Measurements from ENCODE around the gene ARHGEF11. TPM values are rescaled to one million over a fixed set of nuclear protein-coding genes. Genes with fewer than 3 reads are reported as not detected.
A peak's percentile ranks its signal among the peaks of the same experiment; 100 is the strongest.

Gene ARHGEF11
- total RNA-seq, 1 donor from 2014 or later: 29.9 TPM

DNA sequence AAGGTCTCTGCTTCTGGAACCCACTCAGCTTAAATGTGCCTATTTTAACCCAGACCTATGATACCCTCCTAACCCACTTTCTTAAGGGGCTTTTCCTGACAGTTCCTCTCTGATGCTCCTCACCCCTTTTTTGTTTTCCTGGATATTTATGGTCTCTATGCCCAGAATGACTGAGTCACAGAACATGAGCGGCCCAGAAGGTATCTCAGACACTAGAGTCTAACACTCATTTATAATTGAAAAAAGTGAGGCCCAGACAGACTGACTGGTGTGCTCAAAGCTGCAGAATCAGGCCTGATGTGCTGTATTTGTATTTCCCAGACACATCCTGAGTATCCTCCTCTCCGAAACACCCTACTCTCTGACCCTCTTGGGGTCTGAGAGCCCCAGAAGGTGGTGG lies 81.1 kb downstream of the ARHGEF11 start:
- DNase-seq (no peak), ATAC-seq (ENCODE audit: poor library complexity) (no peak)
- intact Hi-C loops (cut with DNase I): no loop called here

DNA sequence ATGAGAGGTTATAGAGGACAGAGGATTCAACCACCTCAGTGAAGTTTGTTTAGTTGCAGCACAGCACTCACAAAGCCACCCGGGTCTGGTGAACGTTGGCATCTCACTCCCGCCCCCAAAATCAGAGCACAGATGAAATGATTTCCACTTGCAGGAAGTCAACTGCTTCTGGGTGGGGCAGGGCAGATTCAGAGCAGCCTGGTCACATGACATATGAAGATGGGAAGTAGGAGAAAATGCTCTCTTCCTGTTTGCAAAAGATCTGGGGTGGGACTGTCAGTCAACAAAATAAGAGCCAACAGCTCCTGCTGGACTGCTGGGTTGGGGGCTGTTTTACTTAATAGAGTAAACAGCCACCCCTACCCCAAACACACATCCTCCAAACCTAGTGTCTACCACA lies 81.9 kb downstream of the ARHGEF11 start:
- peak; percentile 53 for ATAC-seq (ENCODE audit: poor library complexity)
- no peak for DNase-seq
- intact Hi-C loops (cut with DNase I): no loop called here

DNA sequence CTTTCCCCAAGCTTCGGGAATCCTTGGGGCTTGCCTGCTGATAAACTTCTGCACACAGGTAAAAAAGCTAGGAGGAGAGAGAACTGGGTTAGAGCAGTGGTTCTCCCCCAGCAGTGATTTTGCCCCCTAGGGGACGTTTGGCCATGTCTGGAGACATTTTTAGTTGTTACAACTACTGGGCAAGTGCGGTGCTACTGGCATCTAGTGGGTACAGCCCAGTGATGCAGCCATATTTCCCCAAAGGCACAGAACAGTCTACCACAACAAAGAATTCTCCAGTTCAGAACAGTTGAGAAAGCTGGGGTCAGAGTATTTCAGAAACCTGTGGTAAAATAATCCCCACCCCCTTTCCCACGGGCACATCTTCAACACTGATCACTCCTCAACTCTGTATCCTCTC lies 83.8 kb downstream of the ARHGEF11 start:
- intact Hi-C loops (cut with DNase I): no loop called here

DNA sequence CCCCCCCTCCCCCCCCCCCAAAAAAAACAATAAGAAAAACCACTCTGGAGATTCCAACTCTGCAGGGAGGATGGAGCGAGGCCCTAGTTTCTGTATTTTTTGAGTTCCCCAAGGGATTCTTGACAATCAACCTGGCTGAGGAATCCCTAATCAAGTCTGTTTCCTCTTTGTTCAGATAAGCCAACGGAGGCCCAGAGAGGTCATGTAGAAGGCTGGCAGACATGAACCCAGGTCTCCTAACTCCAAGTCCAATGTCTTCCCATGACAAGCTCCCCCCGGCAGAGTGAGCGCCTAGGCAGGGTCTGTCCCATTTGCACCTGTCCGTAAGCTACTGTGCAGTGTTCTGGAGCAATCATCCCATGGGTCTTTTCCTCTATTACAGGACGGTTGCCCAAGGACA lies 85.6 kb downstream of the ARHGEF11 start:
- intact Hi-C loops (cut with DNase I): no loop called here
- DNase-seq (no peak), ATAC-seq (ENCODE audit: poor library complexity) (no peak)

More for the DNA sequence above, 83.8 kb downstream of the ARHGEF11 start:
- ATAC-seq (ENCODE audit: poor library complexity) (no peak), DNase-seq (no peak)

DNA sequence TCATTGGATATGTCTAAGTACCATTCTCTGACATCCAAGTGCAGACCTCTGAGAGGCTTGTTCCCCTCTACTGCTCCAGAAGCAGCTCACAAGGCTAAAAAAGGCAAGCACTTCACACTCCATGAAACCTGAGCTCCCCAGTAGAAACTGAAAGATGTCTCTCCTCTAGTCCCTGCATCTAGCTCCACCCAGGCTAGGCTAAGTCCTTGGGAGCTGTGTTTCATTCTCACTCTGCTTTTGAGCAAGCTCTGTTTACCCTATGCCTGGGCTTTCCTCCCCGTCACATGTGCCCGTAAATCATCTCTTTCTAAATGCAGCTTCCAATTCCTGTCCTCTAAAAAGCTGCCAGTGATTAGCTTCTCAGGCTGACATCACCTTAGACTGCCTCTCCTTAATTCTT lies 86.1 kb downstream of the ARHGEF11 start:
- DNase-seq (no peak), ATAC-seq (ENCODE audit: poor library complexity) (no peak)
- intact Hi-C loops (cut with DNase I): no loop called here

DNA sequence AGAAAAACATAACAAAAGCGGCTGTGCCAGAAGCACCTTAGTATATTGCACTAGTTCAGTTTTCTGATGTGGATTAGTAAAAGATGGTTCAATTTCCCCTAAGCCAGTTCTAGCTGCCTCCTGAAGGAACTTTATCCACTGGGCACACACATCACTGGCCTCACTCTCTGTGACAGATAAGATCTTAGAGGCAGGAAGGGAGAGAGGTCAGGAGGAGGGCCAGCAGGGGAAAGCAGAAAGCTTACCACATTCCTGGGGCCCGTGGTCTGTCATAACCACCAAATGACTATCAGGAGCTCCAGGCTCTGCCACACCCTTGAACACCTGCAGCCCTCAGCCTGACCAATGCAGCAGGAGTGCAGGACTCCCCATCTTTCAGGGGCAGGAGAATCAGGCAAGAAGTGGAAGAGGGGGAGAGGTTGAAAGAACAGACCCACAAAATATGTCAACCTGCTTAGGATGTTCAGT lies 87.3 kb downstream of the ARHGEF11 start:
- intact Hi-C loops (cut with DNase I): no loop called here
- no peak for ATAC-seq (ENCODE audit: poor library complexity)
- no peak for DNase-seq

DNA sequence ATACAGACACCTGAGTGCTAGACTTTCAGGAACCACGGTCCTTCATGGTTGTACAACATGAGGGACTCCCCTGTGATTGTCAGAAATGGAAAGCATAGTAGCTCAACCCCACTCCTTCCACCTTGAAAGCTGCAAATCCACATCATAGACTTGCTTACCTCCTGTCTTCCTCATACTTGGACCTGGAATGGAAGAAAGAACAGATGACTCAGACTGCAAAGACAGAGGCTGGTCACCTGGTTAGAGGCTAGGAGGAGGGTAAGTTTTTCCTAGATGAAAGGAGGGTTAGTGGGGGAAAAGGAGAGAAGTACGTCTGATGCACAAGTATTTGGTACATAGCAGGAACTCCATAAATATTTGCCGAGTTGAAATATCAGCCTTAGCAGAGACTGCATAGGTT lies 87.9 kb downstream of the ARHGEF11 start:
- intact Hi-C loops (cut with DNase I): no loop called here

DNA sequence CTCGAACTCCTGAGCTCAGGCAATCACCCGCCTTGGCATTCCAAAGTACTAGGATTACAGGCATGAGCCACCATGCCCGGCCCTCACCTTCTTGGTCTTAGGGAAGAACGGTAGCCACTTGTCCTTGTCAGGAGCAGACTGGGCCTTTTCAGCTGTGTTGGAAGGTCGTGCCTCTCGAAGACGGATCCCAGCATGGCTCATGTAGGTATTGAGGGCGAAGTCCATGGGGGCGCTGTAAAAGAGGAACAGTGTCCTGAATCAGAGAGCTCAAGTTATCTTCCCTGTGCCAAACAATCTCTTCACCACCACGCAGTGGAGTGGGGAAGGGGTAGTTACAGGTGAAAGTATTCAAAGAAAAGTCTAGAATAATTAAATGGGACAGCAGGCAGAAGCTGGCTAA lies 89.2 kb downstream of the ARHGEF11 start:
- ATAC-seq (ENCODE audit: poor library complexity) (no peak), DNase-seq (no peak)
- intact Hi-C loops (cut with DNase I): no loop called here

More for the DNA sequence above, 87.9 kb downstream of the ARHGEF11 start:
- DNase-seq (no peak), ATAC-seq (ENCODE audit: poor library complexity) (no peak)

DNA sequence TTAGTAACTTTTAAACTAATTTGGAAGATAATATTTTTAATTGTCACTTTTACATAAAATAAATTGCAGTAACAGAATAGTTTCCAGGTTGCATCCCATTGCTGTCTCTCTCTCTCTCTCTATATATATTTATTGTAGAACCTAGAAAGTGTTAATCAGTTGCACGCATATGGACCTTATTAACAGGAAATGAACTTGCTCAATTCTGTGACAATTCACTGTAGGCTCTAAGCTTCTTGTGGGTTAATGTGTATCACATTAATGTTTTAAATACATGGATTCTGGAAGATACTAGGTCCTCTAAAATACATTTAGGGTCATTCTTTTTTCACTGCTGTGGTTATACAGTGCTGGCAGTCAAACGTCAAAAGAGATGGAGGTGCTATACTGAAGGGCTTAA lies 92.0 kb downstream of the ARHGEF11 start:
- no peak for ATAC-seq (ENCODE audit: poor library complexity)
- intact Hi-C loops (cut with DNase I): no loop called here
- DNase-seq: no peak

DNA sequence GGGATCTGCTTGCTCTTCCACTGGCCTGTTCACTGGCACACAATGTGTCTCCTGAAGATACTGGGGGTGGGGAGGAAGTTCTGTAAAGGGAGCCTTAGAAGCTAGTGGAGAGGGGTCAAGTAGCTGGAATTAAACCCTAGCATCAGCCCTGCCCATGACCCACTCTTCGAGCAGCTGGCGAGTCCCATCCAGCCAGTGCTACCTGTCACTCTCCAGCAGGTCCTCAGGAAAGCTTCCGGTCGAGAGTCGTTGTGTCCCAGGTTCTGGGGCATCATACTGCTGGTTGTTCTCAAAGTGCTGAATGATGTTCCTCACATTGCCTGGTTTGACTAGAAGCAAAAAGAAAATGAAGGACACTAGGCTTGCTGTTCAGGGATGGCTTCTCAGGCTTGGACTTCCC lies 94.2 kb downstream of the ARHGEF11 start:
- no peak for ATAC-seq (ENCODE audit: poor library complexity)
- no peak for DNase-seq
- intact Hi-C loops (cut with DNase I): no loop called here

DNA sequence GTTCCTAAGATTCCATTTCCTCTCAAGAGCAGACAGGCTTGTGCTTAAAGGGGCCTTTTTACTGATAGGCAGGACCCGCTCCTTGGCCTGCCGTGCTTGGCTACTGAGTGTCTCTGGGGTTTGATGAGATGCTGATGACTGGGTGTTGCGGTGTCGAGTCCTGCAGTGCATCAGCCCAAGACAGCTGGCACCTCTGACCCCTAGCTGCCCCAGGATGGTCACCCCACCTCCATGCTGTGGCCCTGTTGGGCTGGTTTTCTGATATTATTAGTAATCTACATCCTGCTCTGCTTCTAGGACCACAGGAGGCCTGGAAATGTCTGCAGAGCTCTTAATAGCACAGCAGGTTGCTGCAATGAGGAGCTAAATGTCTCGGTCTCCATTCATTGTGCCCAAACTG lies 96.4 kb downstream of the ARHGEF11 start:
- intact Hi-C loops (cut with DNase I): no loop called here
- DNase-seq: no peak
- no peak for ATAC-seq (ENCODE audit: poor library complexity)

DNA sequence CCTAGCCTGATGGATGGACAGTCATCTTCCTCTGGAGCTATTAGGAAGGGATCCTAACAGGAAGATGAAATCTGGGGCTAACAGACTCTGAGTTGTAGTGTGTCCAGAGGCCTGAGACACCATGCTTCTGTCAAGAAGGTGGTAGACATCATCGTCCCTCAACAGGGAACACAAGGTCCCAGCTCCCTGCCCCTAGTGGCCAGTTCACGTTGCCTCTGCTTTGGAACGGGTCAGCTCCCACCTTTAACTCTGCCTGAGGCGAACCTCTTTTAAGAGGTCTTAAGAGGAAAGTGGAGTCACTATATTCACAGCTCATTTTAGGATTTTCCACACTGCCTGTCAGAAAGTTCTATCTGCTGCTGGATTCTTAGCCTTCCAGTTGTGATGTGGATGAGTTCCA lies 96.8 kb downstream of the ARHGEF11 start:
- no peak for ATAC-seq (ENCODE audit: poor library complexity)
- DNase-seq: no peak
- intact Hi-C loops (cut with DNase I): no loop called here

DNA sequence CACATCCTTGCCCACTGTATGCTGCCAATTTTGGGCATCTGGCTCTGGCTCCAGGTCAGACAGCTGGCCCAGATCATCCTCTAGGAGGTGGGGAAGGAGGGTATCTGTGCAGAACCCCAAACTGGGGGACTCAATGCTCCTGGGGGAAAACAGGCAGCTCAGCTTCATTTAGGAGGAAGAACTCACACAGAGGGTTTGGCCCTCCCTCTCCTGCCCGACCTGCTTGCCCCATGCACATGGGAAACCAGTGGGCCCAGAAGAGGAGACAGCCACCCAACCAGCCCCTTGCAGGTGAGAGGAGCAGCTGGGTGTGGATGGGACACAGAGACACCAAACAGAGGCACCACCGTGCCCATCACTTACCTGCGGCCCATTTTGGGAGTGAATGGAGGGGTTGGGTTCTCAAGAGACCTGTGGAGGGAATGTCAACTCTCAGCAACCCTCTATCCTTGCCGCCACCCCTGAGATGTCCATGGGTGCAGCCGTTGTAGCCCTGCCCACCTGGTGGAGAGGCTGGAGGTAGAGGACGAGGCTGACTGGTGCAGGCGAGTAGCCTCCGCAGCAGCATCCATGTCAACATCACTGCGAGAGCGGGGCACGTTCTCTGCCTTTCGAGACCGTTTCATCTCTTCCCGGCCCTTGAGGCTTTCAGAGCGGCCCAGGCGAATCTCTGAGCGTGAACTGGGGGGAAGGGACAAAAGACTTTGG lies 97.6 kb downstream of the ARHGEF11 start:
- intact Hi-C loops (cut with DNase I): no loop called here
- DNase-seq: no peak
- no peak for ATAC-seq (ENCODE audit: poor library complexity)

DNA sequence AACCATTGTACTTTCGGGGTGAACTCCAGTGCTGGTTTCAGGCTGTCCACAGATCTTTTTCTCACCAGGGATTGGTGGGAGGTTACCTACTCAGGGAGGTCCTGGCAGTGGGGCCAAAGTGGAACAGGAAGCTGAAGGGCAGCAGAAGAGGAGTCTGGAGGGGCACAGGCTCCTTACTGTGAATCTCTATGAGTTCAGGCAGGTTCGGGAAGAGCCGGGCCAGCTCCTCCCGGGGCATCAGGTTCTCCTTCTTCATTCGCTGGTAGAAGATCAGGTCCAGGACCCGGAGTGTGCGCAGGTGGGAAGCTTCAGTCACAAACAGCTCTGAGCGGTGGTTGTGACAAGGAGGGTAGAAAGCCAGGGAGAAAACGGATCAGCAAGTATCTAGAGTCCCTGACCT lies 98.4 kb downstream of the ARHGEF11 start:
- no peak for ATAC-seq (ENCODE audit: poor library complexity)
- intact Hi-C loops (cut with DNase I): no loop called here
- DNase-seq: no peak

DNA sequence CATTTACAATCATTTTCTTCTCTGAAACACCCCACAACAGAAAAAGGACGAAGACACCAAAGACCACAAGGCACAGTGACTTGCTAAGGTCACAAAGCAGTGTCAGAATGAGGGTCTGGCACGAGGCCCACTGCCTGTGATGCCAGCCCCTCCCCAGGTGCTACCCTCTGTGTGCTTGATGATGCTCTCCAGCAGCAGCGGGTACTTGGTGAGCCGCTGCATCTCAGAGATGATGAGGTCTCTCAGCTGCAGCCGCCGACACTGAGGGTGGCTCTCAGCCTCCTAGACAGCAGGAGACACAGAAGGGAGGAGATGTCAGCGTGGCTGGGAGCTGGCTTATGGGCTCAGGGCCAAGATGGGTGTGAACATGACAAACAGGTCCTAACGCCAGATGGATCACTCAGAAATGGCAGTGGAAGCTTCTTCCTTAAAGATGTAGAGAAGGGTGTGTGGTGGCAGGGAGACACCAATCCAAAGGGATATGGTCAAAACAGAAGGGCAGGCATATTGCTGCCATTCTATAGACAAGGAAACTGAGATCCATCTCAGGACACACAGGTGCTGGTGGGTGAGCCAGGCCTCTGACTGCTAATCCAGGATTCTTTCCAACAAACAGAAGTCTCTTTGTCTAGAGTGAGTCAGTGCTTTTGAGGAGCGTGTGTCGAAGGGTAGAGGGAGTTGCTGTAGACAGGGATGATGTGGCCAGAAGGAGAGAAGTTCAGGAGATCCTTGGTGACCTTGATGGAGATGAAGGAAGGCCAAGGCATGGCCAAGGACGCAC lies 99.5 kb downstream of the ARHGEF11 start:
- DNase-seq: no peak
- intact Hi-C loops (cut with DNase I): no loop called here
- no peak for ATAC-seq (ENCODE audit: poor library complexity)

DNA sequence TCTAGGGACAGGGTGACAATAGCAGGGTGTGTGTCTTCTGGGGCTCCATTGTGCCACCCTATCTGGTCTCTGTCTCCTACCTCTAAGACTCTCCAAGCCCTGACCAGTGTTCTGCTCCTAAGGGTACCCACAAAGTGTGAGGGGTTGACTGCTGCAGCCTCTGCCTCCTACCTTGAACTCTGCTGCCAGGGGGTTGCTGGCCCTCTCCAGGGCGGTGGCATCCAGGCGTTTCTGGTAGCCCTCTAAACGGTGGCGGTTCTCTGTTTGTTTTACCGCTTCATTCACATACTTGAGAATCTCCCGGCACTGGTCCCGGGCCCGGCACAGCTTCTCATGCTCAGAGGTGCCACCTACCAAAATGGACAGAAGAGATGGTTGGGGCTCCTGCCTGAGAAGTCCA lies 100.7 kb downstream of the ARHGEF11 start:
- intact Hi-C loops (cut with DNase I): no loop called here
- DNase-seq: no peak
- no peak for ATAC-seq (ENCODE audit: poor library complexity)

DNA sequence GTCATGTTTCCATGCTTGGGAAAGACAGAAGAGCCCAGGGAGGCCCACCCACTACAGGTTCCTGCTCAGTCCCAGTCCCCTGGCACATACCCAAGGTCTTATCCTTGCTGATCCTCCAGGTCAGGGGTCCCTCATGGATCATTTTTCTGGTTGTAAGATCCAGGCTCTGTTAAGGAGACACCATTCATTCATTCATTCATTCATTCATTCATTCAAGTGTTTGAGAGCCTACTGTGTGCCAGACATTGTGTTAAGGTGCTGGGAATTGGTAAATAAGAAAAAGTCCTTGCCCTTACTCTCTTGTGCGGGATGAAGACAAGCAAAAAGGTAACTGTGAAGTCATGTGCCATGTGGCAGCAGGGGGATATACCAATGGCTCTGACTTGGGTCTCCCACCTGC lies 101.3 kb downstream of the ARHGEF11 start:
- intact Hi-C loops (cut with DNase I): no loop called here
- no peak for DNase-seq
- ATAC-seq (ENCODE audit: poor library complexity): no peak

DNA sequence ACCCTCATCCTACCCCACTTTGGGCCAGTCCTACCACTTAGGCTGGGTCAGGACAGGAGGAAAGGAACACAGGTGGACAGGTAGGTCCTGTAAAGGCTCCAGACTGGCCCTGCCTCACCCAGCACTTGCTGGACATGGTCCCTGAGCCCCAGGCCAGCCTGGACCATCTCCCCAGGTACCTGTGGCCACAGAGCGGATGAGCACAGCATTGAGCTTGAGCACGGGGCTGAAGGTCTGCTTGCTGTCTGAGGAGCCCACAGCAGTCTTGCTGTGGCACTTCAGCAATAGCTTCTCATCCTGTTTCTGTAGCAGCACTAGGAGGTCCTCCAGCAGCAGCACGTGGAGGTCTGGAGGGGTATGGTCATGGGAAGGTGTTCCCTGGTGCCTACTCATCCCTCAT lies 101.8 kb downstream of the ARHGEF11 start:
- intact Hi-C loops (cut with DNase I): no loop called here

DNA sequence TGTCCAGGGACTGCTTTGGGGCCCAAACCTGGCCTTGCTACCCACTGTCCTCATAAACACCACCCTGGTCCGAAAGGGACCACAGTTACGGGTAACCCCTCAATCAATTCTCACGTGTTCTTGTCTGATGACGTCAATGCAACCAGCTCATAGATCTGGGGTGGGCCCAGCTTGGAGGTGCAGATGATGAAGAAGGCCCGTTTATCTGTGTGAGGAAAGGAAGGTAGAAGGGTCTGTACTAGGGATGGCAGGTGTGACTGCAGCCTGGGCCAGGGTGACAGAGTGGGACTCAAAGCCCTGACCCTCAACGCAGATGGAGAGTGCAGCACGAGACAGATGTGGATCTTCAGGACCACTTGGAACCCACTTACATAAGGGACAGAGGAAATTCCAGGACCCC lies 103.0 kb downstream of the ARHGEF11 start:
- DNase-seq: no peak
- no peak for ATAC-seq (ENCODE audit: poor library complexity)
- intact Hi-C loops (cut with DNase I): no loop called here

More for the DNA sequence above, 101.8 kb downstream of the ARHGEF11 start:
- DNase-seq (no peak), ATAC-seq (ENCODE audit: poor library complexity) (no peak)

DNA sequence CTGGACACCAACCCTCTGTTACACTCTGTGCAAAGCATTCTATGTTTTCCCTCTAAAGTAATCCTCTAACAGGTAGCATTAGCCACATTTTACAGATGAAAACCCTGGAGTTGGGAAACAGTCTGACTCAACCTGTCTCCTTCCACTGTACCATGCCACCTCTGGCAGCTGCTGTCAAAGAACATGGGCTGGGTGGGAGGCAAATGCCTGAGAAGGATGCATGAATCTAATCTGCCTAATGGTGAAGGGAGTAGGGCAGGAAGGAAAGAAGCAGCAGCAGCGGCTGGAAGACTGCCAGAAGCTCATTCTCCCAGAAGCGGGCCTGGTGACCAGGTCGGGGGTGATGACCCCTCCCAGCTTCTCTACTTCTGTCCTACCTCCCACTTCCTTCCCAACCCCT lies 103.4 kb downstream of the ARHGEF11 start:
- ATAC-seq (ENCODE audit: poor library complexity) (no peak), DNase-seq (no peak)
- intact Hi-C loops (cut with DNase I): no loop called here
